WTC11 (cell line): Measurements from ENCODE around the gene CD22. TPM values are rescaled to one million over a fixed set of nuclear protein-coding genes. Genes with fewer than 3 reads are reported as not detected.

Experiments used
- ATAC-seq: fragments of 200-7000 bp; cut with Tn5 transposase; 2 replicates; pipeline ENCODE4 v1.10.0; 2021; ENCODE audit warnings: mild to moderate bottlenecking, moderate library complexity
- CTCF ChIA-PET: fragments of 300-600 bp; sonication (Branson Sonifier 250); formaldehyde crosslinking; loops from one replicate; lab custom pipeline; 2021; ENCODE audit warnings: antibody characterized with exemption; lab: Charles Lee
- POLR2A ChIA-PET: fragments of 350-600 bp; sonication (Branson Sonifier 250); formaldehyde crosslinking; loops from one replicate; lab custom pipeline; 2021; ENCODE audit warnings: antibody characterized with exemption; lab: Charles Lee
- DNase-seq: peaks from one replicate; pipeline ENCODE4 v3.0.0; 2021; ENCODE audit warnings: low spot score
- H3K27ac Mint-ChIP-seq: 2 replicates; pipeline ENCODE4 v1.8.0; 2021; ENCODE audit warnings: mixed read lengths
- H3K27me3 Mint-ChIP-seq: 2 replicates; pipeline ENCODE4 v1.8.0; 2021; ENCODE audit warnings: low read depth, mild to moderate bottlenecking, moderate library complexity, mixed read lengths
- H3K36me3 Mint-ChIP-seq: 2 replicates; pipeline ENCODE4 v1.8.0; 2021; ENCODE audit warnings: mixed read lengths
- H3K4me1 Mint-ChIP-seq: 2 replicates; pipeline ENCODE4 v1.8.0; 2022; ENCODE audit warnings: mixed read lengths
- H3K4me3 Mint-ChIP-seq: 2 replicates; pipeline ENCODE4 v1.8.0; 2021; ENCODE audit warnings: mild to moderate bottlenecking, moderate library complexity, mixed read lengths
- H3K9me3 Mint-ChIP-seq: 2 replicates; pipeline ENCODE4 v1.8.0; 2021; ENCODE audit warnings: mixed read lengths
- CBFB ChIP-seq: sonication (generic); formaldehyde crosslinking; IDR thresholded peaks from 2 replicates; pipeline ENCODE4 v1.8.1; 2022; ENCODE audit warnings: mild to moderate bottlenecking, low read depth, missing genetic modification reagents
- CREB1 ChIP-seq: sonication (generic); formaldehyde crosslinking; IDR thresholded peaks from 2 replicates; pipeline ENCODE4 v1.8.0; 2023; ENCODE audit warnings: mild to moderate bottlenecking, missing genetic modification reagents
- ELF4 ChIP-seq: sonication (generic); formaldehyde crosslinking; IDR thresholded peaks from 2 replicates; pipeline ENCODE4 v1.8.1; 2022; ENCODE audit warnings: low read depth, mild to moderate bottlenecking, moderate library complexity, missing genetic modification reagents
- FOXJ3 ChIP-seq: sonication (generic); formaldehyde crosslinking; IDR thresholded peaks from 2 replicates; pipeline ENCODE4 v1.9.0; 2021; ENCODE audit warnings: missing genetic modification reagents, mild to moderate bottlenecking, borderline replicate concordance
- FOXK1 ChIP-seq: sonication (generic); formaldehyde crosslinking; IDR thresholded peaks from 2 replicates; pipeline ENCODE4 v1.8.0; 2022; ENCODE audit warnings: mild to moderate bottlenecking, moderate library complexity, missing genetic modification reagents
- IRF2 ChIP-seq: sonication (generic); formaldehyde crosslinking; IDR thresholded peaks from 2 replicates; pipeline ENCODE4 v1.8.0; 2022; ENCODE audit warnings: low read depth, missing genetic modification reagents, borderline replicate concordance
- JUN ChIP-seq: sonication (generic); formaldehyde crosslinking; IDR thresholded peaks from 2 replicates; pipeline ENCODE4 v1.8.0; 2023; ENCODE audit warnings: mild to moderate bottlenecking, missing genetic modification reagents
- MXD4 ChIP-seq: fragments of 250-450 bp; sonication (Bioruptor Pico); IDR thresholded peaks from 2 replicates; pipeline ENCODE4 v1.8.0; 2021; ENCODE audit warnings: mild to moderate bottlenecking, moderate library complexity, borderline replicate concordance
- NFATC4 ChIP-seq: fragments of 250-450 bp; sonication (Bioruptor Pico); IDR thresholded peaks from 2 replicates; pipeline ENCODE4 v1.9.0; 2021; ENCODE audit warnings: mild to moderate bottlenecking
- NFYB ChIP-seq: sonication (generic); formaldehyde crosslinking; conservative IDR thresholded peaks from 2 replicates; pipeline ENCODE4 v1.8.0; 2022; ENCODE audit warnings: low read depth, missing genetic modification reagents
- NR1H2 ChIP-seq: sonication (generic); formaldehyde crosslinking; IDR thresholded peaks from 2 replicates; pipeline ENCODE4 v1.9.0; 2021; ENCODE audit warnings: mild to moderate bottlenecking, moderate library complexity, missing genetic modification reagents
- NR2C2 ChIP-seq: sonication (generic); formaldehyde crosslinking; IDR thresholded peaks from 2 replicates; pipeline ENCODE4 v1.8.0; 2022; ENCODE audit warnings: mild to moderate bottlenecking, missing genetic modification reagents
- NR3C1 ChIP-seq: sonication (generic); formaldehyde crosslinking; conservative IDR thresholded peaks from 2 replicates; pipeline ENCODE4 v1.8.1; 2023; ENCODE audit warnings: low read depth, mild to moderate bottlenecking, missing genetic modification reagents
- RORB ChIP-seq: fragments of 250-450 bp; sonication (Bioruptor Pico); IDR thresholded peaks from 2 replicates; pipeline ENCODE4 v1.9.0; 2021; ENCODE audit warnings: mild to moderate bottlenecking
- SMAD3 ChIP-seq: sonication (generic); formaldehyde crosslinking; IDR thresholded peaks from 2 replicates; pipeline ENCODE4 v1.8.0; 2022; ENCODE audit warnings: missing genetic modification reagents, mild to moderate bottlenecking, borderline replicate concordance
- SOX15 ChIP-seq: fragments of 250-450 bp; sonication (Bioruptor Pico); IDR thresholded peaks from 2 replicates; pipeline ENCODE4 v1.9.0; 2021; ENCODE audit warnings: mild to moderate bottlenecking
- TEAD4 ChIP-seq: sonication (generic); formaldehyde crosslinking; IDR thresholded peaks from 2 replicates; pipeline ENCODE4 v1.8.0; 2022; ENCODE audit warnings: mild to moderate bottlenecking, missing genetic modification reagents
- ZNF121 ChIP-seq: sonication (generic); formaldehyde crosslinking; IDR thresholded peaks from 2 replicates; pipeline ENCODE4 v1.8.0; 2023; ENCODE audit warnings: missing genetic modification reagents
- ZNF232 ChIP-seq: sonication (generic); formaldehyde crosslinking; IDR thresholded peaks from 2 replicates; pipeline ENCODE4 v1.8.0; 2022; ENCODE audit warnings: mild to moderate bottlenecking, missing genetic modification reagents
- total RNA-seq: library from RNA; stranded (reverse); gene quantifications from 3 replicates; pipeline ENCODE4 v1.2.3, GENCODE V29; 2021
- TF ChIP-seq, protein P1 (sequence below): fragments of 250-450 bp; sonication (Bioruptor Pico); IDR thresholded peaks from 2 replicates; pipeline ENCODE4 v2.1.2; 2022; ENCODE audit warnings: mild to moderate bottlenecking, moderate library complexity
- TF ChIP-seq, protein P2 (sequence below): sonication (generic); formaldehyde crosslinking; IDR thresholded peaks from 2 replicates; pipeline ENCODE4 v1.8.0; 2023; ENCODE audit warnings: missing genetic modification reagents
- TF ChIP-seq, protein P3 (sequence below): sonication (generic); formaldehyde crosslinking; IDR thresholded peaks from 2 replicates; pipeline ENCODE4 v1.8.1; 2023; ENCODE audit warnings: mild to moderate bottlenecking, missing genetic modification reagents
- TF ChIP-seq, protein P4 (sequence below): sonication (generic); formaldehyde crosslinking; IDR thresholded peaks from 2 replicates; pipeline ENCODE4 v1.8.0; 2022; ENCODE audit warnings: mild to moderate bottlenecking, missing genetic modification reagents
- TF ChIP-seq, protein P5 (sequence below): fragments of 250-450 bp; sonication (Bioruptor Pico); IDR thresholded peaks from 2 replicates; pipeline ENCODE4 v1.9.0; 2021; ENCODE audit warnings: mild to moderate bottlenecking, borderline replicate concordance
- TF ChIP-seq, protein P6 (sequence below): sonication (generic); formaldehyde crosslinking; IDR thresholded peaks from 2 replicates; pipeline ENCODE4 v1.8.1; 2022; ENCODE audit warnings: mild to moderate bottlenecking, missing genetic modification reagents, moderate library complexity, borderline replicate concordance

The CD22 gene
- total RNA-seq, 1 experiment from 2014 or later, result 0.28 TPM

DNA sequence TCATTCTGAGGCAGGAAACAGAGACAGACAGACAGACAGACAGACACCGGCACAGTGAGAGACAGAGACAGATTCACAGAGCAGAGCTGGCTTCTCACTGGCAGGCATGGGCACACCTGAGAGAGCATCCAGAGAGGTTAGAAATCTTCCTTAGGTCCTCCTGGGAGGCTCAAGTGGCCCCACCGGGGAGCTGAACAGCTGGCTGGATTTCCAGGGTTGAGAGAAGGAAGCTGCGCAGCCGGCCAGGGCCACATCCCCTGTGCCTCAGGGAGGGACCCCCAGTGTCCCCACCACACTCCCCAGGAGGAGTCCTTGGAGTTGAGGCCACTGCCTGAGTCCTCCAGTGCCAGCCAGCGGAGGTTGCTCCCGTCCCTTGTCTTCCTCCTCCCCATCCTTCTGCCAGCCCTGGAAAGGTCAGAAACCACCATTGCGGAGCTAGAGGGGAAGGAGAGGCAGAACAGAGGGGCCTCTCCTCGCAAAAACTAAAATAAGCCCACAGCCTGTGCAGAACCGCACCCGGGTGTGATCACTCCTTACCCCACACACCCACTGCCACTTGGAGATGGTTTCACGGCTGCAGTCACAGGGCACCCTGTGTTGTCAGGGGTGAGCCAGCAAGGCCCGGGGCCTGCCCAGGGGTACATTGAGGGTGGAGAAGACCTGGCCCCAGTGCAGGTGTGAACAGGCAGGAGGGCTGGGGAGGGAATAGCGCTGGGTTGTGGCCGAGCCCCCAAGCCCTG, 33.4 kb downstream of the CD22 start:
- DNase-seq (no peak), ATAC-seq (no peak)
- Mint-ChIP-seq H3K4me3 (no peak overlapping the region), H3K27ac (no peak overlapping the region), H3K36me3 (no peaks in the 10 kb centered on the region), H3K27me3 (peaks cover 2% of the 10 kb centered on the region; the same call in 1 of the 2 replicates), H3K9me3 (no peaks in the 10 kb centered on the region), H3K4me1 (peaks cover 4% of the 10 kb centered on the region; the same call in 1 of the 2 replicates)
- CTCF ChIA-PET, result interaction anchor here (1.7 to 3.8 kb wide), 2 partner anchors 9 to 133 kb away, joined by 5 to 15 read pairs; no protein-coding TSS in a partner anchor
- TF ChIP-seq ELF4 (no peak), ZNF232 (no peak), IRF2 (CRISPR knock-in tag) (no peak), NR1H2 (CRISPR knock-in tag) (no peak), MXD4 (no peak), NFYB (CRISPR knock-in tag) (no peak), CREB1 (no peak), TEAD4 (CRISPR knock-in tag) (no peak), CBFB (CRISPR knock-in tag) (no peak), JUN (CRISPR knock-in tag) (no peak), SMAD3 (CRISPR knock-in tag) (no peak), ZNF121 (CRISPR knock-in tag) (no peak), FOXK1 (CRISPR knock-in tag) (no peak), NR3C1 (CRISPR knock-in tag) (no peak), NR2C2 (no peak), FOXJ3 (CRISPR knock-in tag) (no peak), RORB (CRISPR knock-in tag) (no peak)
- TF ChIP-seq, protein P1, sequence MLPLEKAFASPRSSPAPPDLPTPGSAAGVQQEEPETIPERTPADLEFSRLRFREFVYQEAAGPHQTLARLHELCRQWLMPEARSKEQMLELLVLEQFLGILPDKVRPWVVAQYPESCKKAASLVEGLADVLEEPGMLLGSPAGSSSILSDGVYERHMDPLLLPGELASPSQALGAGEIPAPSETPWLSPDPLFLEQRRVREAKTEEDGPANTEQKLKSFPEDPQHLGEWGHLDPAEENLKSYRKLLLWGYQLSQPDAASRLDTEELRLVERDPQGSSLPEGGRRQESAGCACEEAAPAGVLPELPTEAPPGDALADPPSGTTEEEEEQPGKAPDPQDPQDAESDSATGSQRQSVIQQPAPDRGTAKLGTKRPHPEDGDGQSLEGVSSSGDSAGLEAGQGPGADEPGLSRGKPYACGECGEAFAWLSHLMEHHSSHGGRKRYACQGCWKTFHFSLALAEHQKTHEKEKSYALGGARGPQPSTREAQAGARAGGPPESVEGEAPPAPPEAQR, result no peak
- TF ChIP-seq, protein P2, sequence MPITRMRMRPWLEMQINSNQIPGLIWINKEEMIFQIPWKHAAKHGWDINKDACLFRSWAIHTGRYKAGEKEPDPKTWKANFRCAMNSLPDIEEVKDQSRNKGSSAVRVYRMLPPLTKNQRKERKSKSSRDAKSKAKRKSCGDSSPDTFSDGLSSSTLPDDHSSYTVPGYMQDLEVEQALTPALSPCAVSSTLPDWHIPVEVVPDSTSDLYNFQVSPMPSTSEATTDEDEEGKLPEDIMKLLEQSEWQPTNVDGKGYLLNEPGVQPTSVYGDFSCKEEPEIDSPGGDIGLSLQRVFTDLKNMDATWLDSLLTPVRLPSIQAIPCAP, result no peak
- TF ChIP-seq, protein P3, sequence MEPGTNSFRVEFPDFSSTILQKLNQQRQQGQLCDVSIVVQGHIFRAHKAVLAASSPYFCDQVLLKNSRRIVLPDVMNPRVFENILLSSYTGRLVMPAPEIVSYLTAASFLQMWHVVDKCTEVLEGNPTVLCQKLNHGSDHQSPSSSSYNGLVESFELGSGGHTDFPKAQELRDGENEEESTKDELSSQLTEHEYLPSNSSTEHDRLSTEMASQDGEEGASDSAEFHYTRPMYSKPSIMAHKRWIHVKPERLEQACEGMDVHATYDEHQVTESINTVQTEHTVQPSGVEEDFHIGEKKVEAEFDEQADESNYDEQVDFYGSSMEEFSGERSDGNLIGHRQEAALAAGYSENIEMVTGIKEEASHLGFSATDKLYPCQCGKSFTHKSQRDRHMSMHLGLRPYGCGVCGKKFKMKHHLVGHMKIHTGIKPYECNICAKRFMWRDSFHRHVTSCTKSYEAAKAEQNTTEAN (CRISPR knock-in tag), result no peak
- POLR2A ChIA-PET, result no interaction called here

DNA sequence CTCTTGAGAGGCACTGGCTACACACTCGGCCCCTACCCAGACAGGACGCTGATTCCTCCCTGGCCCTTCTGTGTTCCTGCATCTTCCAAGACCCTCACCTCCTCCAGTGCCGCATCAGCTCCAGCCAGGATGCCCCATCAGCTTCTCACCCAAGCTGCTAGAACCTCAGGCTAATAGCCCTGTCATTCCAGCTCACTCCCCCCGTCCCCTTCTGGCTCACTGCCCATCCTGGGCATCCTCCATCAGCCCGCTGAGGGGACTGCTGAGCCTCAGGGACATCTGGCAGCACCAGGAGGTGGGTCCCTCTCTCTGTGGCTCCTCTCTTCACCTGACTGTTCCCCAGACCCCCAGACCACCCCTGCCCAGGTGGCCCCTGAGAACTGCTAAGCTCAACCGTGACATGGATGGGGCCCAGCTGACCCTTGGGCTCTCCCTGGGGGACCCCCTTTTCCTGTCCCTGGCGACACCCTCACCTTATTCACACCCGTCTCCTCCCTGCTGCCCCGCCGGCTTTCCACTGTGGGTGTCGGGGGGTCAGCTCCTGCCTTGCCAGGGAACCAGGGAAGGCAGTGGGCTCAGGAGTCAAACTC, 34.1 kb downstream of the CD22 start:
- peaks cover 4% of the 10 kb centered on the region; the same call in 1 of the 2 replicates for H3K27me3 Mint-ChIP-seq
- H3K4me1 Mint-ChIP-seq, result peaks cover 2% of the 10 kb centered on the region; the same call in 1 of the 2 replicates
- H3K9me3 Mint-ChIP-seq, result no peaks in the 10 kb centered on the region
- ChIA-PET CTCF (interaction anchor here (1.7 to 3.8 kb wide), 2 partner anchors 10 to 132 kb away, joined by 5 to 15 read pairs; no protein-coding TSS in a partner anchor), POLR2A (no interaction called here)
- no peak for DNase-seq
- ATAC-seq, result no peak
- H3K27ac Mint-ChIP-seq, result no peak overlapping the region
- no peak overlapping the region for H3K4me3 Mint-ChIP-seq
- H3K36me3 Mint-ChIP-seq, result no peaks in the 10 kb centered on the region
- TF ChIP-seq, protein P4, sequence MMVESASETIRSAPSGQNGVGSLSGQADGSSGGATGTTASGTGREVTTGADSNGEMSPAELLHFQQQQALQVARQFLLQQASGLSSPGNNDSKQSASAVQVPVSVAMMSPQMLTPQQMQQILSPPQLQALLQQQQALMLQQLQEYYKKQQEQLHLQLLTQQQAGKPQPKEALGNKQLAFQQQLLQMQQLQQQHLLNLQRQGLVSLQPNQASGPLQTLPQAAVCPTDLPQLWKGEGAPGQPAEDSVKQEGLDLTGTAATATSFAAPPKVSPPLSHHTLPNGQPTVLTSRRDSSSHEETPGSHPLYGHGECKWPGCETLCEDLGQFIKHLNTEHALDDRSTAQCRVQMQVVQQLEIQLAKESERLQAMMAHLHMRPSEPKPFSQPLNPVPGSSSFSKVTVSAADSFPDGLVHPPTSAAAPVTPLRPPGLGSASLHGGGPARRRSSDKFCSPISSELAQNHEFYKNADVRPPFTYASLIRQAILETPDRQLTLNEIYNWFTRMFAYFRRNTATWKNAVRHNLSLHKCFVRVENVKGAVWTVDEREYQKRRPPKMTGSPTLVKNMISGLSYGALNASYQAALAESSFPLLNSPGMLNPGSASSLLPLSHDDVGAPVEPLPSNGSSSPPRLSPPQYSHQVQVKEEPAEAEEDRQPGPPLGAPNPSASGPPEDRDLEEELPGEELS (CRISPR knock-in tag), result no peak
- TF ChIP-seq SOX15 (CRISPR knock-in tag), result no peak
- no peak for TF ChIP-seq SMAD3 (CRISPR knock-in tag)
- no peak for TF ChIP-seq NFATC4 (CRISPR knock-in tag)
- TF ChIP-seq NR2C2, result no peak
- TF ChIP-seq, protein P5, sequence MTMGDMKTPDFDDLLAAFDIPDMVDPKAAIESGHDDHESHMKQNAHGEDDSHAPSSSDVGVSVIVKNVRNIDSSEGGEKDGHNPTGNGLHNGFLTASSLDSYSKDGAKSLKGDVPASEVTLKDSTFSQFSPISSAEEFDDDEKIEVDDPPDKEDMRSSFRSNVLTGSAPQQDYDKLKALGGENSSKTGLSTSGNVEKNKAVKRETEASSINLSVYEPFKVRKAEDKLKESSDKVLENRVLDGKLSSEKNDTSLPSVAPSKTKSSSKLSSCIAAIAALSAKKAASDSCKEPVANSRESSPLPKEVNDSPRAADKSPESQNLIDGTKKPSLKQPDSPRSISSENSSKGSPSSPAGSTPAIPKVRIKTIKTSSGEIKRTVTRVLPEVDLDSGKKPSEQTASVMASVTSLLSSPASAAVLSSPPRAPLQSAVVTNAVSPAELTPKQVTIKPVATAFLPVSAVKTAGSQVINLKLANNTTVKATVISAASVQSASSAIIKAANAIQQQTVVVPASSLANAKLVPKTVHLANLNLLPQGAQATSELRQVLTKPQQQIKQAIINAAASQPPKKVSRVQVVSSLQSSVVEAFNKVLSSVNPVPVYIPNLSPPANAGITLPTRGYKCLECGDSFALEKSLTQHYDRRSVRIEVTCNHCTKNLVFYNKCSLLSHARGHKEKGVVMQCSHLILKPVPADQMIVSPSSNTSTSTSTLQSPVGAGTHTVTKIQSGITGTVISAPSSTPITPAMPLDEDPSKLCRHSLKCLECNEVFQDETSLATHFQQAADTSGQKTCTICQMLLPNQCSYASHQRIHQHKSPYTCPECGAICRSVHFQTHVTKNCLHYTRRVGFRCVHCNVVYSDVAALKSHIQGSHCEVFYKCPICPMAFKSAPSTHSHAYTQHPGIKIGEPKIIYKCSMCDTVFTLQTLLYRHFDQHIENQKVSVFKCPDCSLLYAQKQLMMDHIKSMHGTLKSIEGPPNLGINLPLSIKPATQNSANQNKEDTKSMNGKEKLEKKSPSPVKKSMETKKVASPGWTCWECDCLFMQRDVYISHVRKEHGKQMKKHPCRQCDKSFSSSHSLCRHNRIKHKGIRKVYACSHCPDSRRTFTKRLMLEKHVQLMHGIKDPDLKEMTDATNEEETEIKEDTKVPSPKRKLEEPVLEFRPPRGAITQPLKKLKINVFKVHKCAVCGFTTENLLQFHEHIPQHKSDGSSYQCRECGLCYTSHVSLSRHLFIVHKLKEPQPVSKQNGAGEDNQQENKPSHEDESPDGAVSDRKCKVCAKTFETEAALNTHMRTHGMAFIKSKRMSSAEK (CRISPR knock-in tag), result no peak
- TF ChIP-seq, protein P6, sequence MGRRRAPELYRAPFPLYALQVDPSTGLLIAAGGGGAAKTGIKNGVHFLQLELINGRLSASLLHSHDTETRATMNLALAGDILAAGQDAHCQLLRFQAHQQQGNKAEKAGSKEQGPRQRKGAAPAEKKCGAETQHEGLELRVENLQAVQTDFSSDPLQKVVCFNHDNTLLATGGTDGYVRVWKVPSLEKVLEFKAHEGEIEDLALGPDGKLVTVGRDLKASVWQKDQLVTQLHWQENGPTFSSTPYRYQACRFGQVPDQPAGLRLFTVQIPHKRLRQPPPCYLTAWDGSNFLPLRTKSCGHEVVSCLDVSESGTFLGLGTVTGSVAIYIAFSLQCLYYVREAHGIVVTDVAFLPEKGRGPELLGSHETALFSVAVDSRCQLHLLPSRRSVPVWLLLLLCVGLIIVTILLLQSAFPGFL (CRISPR knock-in tag), result no peak
